IMR-90 (cell line): ENCODE measurements around the gene PRKAG1. TPM values are rescaled to one million over a fixed set of nuclear protein-coding genes. Genes with fewer than 3 reads are reported as not detected.
A peak's percentile ranks its signal among the peaks of the same experiment; 100 is the strongest.

Experiments
- RAD21 ChIP-seq: IDR thresholded peaks from 2 replicates; pipeline ENCODE4 v1.6.1; 2012; ENCODE audit warnings: low read length, improper control_type of control experiment
- RCOR1 ChIP-seq: IDR thresholded peaks from 2 replicates; pipeline ENCODE4 v1.6.1; 2012; ENCODE audit warnings: mild to moderate bottlenecking, low read length, improper control_type of control experiment; ENCODE audit not compliant: insufficient replicate concordance
- polyA plus RNA-seq, 3 experiments: library from polyadenylated mRNA; depleted of rRNA; stranded (reverse); fragments of >200 nt; gene quantifications; 2 replicates each; pipeline ENCODE4 v1.2.3, GENCODE V29; 2012; ENCODE audit warnings: low replicate concordance in 1 of 3
- total RNA-seq: library from RNA; depleted of rRNA; stranded (reverse); fragments of >200 nt; gene quantifications from 2 replicates; pipeline ENCODE4 v1.2.3, GENCODE V29; 2012
- TF ChIP-seq, protein P1 (sequence below): fragments of 150-350 bp; IDR thresholded peaks from 2 replicates; pipeline ENCODE4 v1.6.1; 2016; ENCODE audit warnings: low read depth, mild to moderate bottlenecking, low read length, moderate library complexity, borderline replicate concordance

PRKAG1 gene
- total and polyA plus RNA-seq, 2 of the 4 experiments (the other 2 are of a cell fraction), result 81.1 to 106 TPM

- TF ChIP-seq, protein P1, sequence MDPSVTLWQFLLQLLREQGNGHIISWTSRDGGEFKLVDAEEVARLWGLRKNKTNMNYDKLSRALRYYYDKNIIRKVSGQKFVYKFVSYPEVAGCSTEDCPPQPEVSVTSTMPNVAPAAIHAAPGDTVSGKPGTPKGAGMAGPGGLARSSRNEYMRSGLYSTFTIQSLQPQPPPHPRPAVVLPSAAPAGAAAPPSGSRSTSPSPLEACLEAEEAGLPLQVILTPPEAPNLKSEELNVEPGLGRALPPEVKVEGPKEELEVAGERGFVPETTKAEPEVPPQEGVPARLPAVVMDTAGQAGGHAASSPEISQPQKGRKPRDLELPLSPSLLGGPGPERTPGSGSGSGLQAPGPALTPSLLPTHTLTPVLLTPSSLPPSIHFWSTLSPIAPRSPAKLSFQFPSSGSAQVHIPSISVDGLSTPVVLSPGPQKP, result no peak
- TF ChIP-seq RCOR1, result no peak
- peak; percentile 36 for TF ChIP-seq RAD21
Observed at GRCh38 chr12:48977290-48978281, 41.0 kb downstream of the PRKAG1 start (continued).
